GM10266 (cell line): ENCODE measurements around the gene FBXL16.

Experiments used
- DNase-seq: peaks from one replicate; pipeline ENCODE4 v3.0.0; 2012; ENCODE audit errors: extremely low spot score
- TF ChIP-seq, protein P1 (sequence below): IDR thresholded peaks from 2 replicates; pipeline ENCODE4 v1.5.1; 2012; ENCODE audit warnings: mild to moderate bottlenecking, low read depth; ENCODE audit not compliant: control insufficient read depth, insufficient read depth; ENCODE audit errors: missing control alignments

Gene FBXL16

GRCh38 chr16:648781-649589, 56.6 kb downstream of the FBXL16 start, which contains the start of gene WDR90:
Gene WDR90, plus strand, starts transcription at chr16:649365. Its CDS starts 52 bp downstream, at chr16:649417.
- TF ChIP-seq, protein P1, sequence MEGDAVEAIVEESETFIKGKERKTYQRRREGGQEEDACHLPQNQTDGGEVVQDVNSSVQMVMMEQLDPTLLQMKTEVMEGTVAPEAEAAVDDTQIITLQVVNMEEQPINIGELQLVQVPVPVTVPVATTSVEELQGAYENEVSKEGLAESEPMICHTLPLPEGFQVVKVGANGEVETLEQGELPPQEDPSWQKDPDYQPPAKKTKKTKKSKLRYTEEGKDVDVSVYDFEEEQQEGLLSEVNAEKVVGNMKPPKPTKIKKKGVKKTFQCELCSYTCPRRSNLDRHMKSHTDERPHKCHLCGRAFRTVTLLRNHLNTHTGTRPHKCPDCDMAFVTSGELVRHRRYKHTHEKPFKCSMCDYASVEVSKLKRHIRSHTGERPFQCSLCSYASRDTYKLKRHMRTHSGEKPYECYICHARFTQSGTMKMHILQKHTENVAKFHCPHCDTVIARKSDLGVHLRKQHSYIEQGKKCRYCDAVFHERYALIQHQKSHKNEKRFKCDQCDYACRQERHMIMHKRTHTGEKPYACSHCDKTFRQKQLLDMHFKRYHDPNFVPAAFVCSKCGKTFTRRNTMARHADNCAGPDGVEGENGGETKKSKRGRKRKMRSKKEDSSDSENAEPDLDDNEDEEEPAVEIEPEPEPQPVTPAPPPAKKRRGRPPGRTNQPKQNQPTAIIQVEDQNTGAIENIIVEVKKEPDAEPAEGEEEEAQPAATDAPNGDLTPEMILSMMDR: no peak
- peak; percentile 99 for DNase-seq

- TF ChIP-seq, protein P1: peak; percentile 74
- DNase-seq: peak; percentile 70
Observed at GRCh38 chr16:648071-648780, 57.4 kb downstream of the FBXL16 start.

GRCh38 chr16:647173-647902, 58.3 kb downstream of the FBXL16 start:
- TF ChIP-seq, protein P1: no peak
- no peak for DNase-seq

GRCh38 chr16:646679-647172, 58.9 kb downstream of the FBXL16 start:
- no peak for DNase-seq

GRCh38 chr16:645852-646678, 59.5 kb downstream of the FBXL16 start:
- no peak for DNase-seq
- TF ChIP-seq, protein P1: no peak

More at GRCh38 chr16:646679-647172, 58.9 kb downstream of the FBXL16 start:
- TF ChIP-seq, protein P1: no peak

- no peak for DNase-seq
- TF ChIP-seq, protein P1: no peak
Observed at GRCh38 chr16:644556-644955, 61.0 kb downstream of the FBXL16 start.
